ENCODE data around the gene LARGE1.
"Not testable (repeated sequence)": the region's sequence is repeated elsewhere in the genome, so short reads cannot be mapped to it uniquely, and the experiment has no call there.

Gene LARGE1

DNA sequence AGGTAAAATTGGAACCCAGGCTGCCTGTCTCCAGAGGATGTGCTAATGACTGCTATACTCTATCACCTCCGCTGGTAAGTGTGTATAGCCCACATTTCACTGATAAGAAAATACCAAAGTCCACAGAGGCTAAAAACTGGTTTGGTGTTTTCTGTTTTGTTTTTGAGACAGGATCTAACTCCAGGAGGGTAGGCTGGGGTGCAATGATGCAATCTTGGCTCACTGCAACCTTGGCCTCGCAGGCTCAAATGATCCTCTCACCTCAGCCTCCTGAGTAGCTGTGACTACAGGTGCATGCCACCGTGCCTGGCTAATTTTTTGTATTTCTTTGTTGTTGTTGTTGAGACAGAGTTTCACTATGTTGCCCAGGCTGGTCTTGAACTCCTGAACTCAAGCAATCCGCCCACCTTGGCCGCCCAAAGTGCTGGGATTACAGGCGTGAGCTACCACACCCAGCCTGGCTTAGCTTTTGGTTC lies 409.8 kb downstream of the LARGE1 start:
- DNase-seq, result no peak

DNA sequence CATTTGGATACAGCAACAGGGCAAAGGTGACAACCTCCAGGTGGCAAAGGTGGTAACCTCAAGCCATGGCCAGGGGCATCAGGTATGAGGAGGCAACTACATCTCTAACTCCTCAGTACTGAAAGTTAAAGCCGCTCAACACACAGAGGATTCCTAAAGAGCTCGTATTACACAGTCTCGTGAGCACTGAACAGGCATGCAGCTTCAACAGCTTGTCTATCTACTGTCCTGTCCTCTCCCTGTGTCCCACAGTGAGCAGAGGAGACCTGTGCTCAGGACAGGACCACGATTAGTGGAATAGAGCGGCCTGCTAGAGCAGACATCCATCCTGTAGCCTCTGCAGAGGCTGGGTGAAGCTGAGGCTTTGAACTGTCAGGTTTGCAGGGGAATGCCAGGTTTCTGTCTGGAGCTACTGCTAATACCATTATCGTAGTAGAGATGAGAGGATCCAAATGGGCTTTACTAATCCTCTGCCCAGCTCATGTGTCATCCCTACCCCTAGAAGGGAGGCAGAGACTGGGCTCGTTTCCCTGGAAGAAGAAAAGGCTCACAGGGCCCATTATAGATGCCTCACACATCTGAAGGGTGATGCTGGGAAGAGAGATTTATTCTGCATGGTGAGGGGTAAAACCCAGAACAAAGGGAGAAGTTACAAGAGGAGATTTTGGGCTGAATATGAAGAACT lies 415.2 kb downstream of the LARGE1 start:
- DNase-seq, result no peak

- no peak for DNase-seq
These were observed 424.2 kb downstream of the LARGE1 start for GRCh38 chr22:33496112-33496511.

- no peak for DNase-seq
These were observed 426.6 kb downstream of the LARGE1 start for GRCh38 chr22:33493476-33494205.

DNA sequence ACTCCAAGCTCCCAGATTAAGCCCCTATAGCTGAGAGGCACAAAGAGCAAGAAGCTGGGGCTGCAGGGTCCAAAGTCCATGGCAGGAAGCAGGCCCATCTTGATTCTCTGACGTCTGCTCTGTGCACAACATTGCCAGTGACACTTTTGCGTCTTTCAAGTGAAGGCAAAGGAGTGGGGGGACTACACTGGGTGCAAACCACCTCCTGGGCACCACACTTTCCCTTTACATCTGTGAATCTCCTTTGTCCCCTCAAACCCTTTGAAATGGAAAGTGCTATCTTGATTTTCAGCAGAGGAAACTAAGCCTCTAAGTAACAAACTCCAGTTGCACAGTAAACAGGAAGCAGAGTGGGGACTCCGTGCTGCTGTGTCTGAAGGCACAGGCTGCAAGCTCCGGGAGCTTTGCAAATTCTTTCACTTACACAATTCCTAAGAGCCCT lies 428.0 kb downstream of the LARGE1 start:
- DNase-seq, result no peak

DNA sequence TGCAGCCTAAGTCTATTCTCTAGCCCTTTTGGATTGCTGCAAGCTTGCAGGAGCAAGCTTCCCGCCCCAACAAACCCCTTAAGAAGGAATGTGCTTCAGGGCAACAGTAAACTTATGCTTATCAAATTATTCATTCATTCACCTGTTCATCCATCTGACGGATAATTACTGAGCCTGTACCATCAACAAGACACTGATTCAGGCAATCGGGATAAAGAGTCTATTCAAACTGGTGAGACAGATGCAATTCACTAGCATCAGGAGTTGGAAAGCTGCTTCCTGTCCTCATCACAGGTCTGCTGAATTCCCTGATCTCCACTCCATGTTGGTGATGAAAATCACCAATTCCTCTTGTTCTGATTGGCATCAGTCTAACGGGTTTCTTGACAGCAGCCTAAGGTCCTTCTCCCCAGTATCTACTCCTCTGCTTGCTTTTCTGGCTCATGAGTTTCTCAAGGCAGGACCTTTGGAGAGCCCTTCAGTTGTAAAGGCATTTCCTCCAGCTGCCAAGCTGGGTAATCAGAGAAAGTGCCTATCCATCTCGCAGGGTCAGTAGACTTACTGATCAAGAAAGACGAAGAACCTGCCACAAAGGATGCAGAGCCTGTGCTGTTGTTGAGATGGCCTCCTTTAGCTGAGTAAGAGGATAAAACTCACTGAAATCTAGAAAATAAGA lies 433.1 kb downstream of the LARGE1 start:
- DNase-seq, result no peak

DNA sequence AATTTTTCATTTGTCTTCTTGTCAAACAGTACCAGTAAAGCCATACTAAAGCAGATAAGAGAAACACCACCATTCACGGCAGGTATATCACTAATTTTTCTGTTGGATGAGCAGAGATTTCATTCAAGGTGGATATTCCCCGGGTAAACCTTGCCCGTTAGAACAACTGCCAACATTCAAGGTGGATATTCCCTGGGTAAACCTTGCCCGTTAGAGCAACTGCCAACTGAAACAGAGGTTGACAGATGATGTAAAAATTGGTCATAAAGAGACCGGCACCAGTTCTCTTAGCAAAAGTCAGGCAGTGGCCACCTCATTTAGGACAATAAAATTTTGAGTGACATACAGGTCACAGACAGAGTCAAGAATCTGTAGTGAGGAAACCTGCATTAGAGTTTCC lies 438.7 kb downstream of the LARGE1 start:
- no peak for DNase-seq

DNA sequence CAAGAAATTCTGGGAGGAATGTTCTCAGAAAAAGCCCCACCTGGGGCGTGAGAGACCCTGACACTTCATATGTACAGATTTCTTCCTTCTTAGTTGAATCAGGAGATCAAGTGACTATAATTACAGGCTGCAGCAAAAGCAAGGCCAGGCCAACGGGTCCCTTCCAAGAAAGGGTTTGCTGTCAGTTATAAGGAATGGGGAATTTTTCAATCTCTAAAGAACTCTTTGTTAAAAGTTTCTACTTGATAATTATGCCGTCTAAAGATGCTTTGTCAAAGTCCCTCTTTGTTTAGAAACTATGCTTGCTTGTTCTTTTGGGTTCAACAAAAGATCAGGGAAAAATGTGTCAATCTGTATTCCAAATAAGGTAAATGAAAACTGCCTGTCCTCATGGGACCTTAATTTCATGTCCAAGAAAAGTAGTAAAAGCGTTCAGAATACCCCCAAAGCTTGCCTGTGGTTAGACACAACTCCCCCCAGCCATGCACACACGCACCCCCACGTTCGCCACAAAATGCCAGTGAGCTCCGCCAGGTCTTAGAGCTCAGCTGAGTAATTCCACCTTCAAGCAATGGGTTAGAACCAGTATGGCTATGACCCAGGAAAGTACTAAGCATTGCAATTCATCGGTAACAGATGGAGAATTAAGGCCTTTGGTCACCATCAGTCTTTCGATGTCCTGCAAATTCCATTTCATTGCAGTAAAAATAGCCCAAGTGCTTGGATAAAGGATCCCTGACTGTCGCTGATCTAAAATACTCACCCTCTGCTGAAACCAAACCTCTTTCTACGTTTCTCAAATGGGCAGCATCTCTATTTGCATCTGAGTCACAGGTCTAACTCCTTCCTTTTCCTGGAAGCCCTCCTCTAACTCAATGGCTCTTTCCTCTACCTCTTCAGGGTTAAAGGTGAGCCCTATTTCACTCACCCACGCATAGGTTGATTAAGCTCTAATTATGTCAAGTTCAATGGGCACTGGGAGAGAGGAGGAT lies 442.9 kb downstream of the LARGE1 start:
- no peak for DNase-seq

GRCh38 chr22:33476716-33477115 lies 443.6 kb downstream of the LARGE1 start:
- DNase-seq, result no peak

GRCh38 chr22:33476206-33476605 lies 444.1 kb downstream of the LARGE1 start:
- no peak for DNase-seq

DNA sequence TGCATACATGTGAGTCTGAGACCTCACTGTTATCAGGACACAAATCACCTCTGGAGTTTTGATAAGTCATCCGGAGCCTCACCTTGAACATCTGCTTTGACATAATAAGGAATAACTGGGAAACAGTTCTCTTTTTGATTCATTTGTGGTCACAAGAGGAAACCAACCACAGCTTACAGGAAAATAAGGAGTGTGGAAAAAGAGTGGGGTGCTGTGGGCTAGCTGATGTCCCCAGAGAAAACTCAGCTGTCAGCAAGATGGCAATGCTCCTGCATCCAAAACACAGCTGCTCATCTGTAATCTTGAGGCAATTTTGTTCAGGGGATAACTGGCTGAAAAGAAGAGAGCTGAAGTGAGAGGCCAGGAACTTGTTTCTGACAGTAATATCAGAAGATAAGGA lies 445.7 kb downstream of the LARGE1 start:
- DNase-seq, result no peak

GRCh38 chr22:33472462-33473344 lies 447.6 kb downstream of the LARGE1 start:
- no peak for DNase-seq

GRCh38 chr22:33470456-33470855 lies 449.8 kb downstream of the LARGE1 start:
- no peak for DNase-seq

GRCh38 chr22:33467620-33468095 lies 452.6 kb downstream of the LARGE1 start:
- DNase-seq, result no peak

DNA sequence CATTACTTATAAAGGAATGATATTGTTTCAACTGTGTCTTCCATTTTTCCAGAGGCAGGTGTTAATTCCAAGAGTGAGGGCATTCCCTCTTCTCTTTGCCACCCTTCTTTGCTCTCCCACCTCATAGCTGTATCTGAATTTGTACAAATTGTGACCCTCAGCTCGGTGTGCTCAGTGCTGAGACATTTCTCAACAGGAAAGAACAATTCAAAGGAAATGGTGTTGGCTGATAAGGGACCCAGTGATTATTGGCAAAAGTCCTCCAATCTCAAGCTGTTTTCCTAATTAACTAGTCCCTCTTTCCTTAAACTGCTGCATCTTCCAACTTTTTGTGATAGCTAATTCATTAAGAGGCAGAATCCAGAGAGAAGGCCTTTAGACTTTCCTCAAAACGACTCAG lies 453.2 kb downstream of the LARGE1 start:
- no peak for DNase-seq

DNA sequence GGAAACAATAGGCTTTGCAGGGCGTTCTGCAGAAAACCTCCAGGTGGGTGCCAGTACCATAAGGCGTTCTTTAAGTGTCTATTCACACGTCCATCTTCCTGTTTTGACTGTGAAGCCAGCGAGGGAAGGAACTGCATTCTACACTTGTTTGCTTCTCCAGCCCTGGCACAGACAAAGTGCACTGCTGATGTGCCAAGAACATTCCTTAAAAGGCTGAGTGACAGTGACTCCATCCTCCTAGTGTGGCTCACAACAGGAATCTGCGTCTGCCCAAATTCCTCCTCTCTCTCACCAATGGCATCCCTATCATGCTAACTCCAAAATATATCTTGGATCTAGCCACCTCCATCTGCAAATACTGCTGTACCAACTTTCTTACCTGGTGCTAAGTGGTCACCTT lies 454.7 kb downstream of the LARGE1 start:
- no peak for DNase-seq

DNA sequence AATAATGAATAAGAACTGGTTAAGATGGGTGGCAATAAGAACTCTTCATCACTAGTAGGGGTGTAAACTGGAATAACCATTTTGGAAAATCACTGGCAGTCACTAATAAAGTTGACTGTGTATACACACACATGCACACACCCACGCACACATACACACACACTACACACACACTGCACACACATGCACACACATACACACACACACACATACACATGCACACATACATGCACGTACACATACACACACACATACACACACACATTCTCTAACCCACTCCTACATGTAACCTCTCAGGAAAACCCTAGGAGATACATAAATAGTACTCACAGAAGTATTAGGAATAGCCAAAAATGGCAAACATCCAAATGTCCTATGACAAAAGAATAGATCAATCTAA lies 455.6 kb downstream of the LARGE1 start:
- DNase-seq, result no peak

- DNase-seq, result no peak
These were observed 458.4 kb downstream of the LARGE1 start for GRCh38 chr22:33461698-33462434.

- DNase-seq, result not testable (repeated sequence)
These were observed 459.0 kb downstream of the LARGE1 start for GRCh38 chr22:33461245-33461644.

DNA sequence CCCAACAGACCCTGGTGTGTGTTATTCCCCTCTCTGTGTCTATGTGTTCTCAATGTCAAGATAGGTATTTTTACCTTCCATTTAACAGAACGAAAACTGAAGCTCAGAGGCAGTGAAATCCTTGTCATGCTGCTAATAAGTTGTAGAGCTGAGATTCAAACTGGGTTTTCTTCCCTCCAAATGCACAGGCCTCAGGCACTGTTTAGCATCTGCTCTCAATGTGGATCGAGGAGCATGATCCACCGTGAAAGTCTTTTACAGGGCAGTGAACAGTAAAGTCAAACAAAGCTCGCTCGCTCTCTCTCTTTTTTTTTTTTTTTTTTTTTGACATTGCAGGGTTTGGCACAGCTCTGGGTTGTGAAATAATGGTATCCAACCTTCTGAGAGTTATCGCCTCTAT lies 461.1 kb downstream of the LARGE1 start:
- no peak for DNase-seq

DNA sequence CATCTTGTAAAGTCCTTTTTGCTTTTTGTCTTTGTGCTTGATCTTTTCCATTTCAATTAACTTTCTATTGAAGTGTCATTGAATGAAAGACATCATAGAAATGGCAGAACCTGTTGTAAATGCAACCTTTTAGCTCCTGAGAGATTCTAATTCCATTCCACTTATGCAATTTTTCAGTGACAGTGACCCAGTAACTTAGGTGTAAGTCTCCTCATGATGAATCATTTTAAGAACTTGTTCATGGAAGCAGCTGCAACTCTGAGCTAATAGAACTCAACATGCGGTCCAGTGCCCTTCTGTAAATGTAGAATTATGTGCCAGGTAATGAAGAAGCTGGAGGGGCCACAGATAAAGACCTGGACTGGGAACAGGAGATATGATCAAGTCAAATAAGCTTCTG lies 463.8 kb downstream of the LARGE1 start:
- DNase-seq, result no peak

Measured in CD4-positive, alpha-beta T cell treated with Interferon gamma for 1 hour (primary cell).